GM19372 (cell line): ENCODE measurements around the gene ERBIN.
"Not testable (repeated sequence)": the region's sequence is repeated elsewhere in the genome, so short reads cannot be mapped to it uniquely, and the experiment has no call there.

Experiments used
- ATAC-seq: cut with Tn5 transposase; IDR thresholded peaks from one replicate; pipeline ENCODE4 v1.9.1; 2021; ENCODE audit warnings: mild to moderate bottlenecking, low read depth, moderate library complexity; ENCODE audit not compliant: unreplicated experiment

Gene ERBIN

DNA sequence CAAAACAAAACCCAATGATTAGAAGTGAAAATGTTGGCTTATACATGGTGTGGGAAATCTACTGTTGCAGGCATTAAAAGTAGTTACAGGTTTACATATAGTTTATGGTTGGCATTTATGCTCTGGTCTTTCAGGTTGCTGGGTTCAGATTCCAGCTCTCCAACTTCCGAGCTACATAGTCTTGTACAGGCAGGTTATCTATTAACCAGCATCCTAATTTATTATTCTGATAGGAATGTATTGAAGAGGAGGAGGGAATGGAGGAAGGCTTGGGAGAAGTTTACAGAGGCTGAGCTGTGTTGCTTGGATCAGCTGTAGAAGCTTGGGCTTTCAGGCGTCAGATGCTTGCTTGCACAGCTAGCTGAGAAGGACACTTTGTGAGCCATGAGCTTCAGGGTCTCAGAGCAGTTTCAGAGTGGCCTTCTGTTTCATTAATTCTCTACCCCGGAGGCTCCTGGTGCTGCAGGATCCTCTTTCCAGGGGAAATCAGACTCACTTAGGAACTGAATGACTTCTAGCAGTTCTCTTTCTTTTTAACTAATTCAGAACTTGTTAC, 11.7 kb upstream of the ERBIN start:
- ATAC-seq: no peak

DNA sequence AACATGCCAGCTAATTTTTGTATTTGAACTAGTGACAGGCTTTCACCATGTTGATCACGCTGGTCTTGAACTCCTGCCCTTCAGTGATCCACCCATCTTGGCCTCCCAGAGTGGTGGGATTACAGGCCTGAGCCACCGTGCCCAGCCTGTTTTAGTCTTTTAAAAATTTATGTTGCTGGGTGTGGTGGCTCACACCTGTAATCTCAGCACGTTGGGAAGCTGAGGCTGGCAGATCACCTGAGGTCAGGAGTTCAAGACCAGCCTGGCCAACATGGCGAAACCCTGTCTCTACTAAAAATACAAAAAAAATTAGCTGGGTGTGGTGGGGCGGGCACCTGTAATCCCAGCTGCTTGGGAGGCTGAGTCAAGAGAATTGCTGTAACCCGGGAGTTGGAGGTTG, 10.7 kb upstream of the ERBIN start:
- ATAC-seq: not testable (repeated sequence)

GRCh38 chr5:65916066-65916465, 10.3 kb upstream of the ERBIN start:
- no peak for ATAC-seq

DNA sequence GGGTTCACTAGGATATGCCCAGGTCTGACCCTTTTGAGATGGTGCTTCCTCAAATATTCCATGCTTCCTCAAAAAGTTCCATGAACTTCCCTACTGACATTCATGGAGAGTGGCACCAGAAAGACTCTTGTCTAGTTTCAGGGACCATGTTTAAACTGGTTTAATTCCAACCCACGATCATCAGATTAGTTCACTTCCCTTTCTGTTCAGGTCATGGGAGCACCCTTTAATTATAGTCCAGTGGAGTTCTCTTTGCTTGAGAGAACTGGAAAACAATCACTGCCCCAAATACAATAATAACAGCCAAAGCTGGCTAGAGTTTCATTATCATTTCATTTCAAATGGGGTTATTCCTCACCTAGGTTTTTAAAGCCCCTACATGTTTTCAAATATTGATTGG, 9.7 kb upstream of the ERBIN start:
- ATAC-seq: no peak

- no peak for ATAC-seq
These were observed 6.6 kb upstream of the ERBIN start for GRCh38 chr5:65919773-65920172.

DNA sequence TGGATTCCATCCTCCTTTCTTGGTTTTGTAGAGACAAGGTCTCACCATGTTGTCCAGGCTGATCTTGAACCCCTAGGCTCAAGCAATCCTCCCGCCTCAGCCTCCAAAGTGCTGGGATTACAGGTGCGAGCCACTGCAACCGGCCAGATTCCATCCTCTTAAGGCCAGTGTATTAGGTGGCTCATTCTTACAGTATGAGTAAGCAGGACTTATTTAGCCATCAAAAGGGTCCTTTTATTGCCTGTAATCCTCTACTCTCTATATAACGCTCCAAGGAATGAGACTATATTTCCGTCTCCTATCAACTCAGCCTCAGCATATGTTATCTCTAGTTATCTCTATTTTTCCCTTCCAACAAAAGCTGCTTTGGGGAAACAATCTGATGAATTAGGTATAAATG, 3.0 kb upstream of the ERBIN start:
- no peak for ATAC-seq

DNA sequence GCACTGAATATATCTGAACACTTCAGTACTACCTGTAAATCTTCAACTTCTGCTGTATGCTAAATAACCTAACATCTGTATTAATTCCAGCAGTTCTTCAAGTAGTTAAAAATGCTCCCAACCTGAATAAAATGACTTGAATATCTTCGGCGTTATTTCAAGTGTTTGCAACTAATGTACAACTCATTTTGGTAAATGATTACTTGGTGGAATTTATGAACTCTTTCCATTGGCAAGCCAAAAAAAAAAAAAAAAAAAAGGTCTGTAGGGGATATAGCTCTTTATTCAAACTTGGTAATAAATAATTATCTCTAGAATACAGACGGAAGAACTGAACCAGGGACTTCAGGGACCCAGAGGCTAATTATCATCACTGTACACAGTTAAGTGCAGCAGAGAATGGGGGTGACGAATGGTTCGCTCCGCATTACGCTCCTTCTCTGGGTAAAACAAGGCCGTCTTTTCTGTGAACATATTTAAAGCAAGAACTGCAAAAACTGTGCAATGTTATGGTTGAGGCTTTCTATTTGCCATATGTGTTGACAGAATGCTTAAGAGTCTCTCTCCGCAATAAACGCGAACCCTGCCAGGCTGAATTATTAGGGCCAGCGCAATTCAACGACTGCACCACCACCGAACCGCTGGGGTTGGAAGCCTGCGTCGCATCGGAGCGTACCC, 1.9 kb upstream of the ERBIN start:
- ATAC-seq: peak; percentile 2

GRCh38 chr5:65925044-65925600, 1.3 kb upstream of the ERBIN start:
- peak; percentile 51 for ATAC-seq

- peak; percentile 57 for ATAC-seq
These were observed 637 bp upstream of the ERBIN start for GRCh38 chr5:65925601-65926275.

DNA sequence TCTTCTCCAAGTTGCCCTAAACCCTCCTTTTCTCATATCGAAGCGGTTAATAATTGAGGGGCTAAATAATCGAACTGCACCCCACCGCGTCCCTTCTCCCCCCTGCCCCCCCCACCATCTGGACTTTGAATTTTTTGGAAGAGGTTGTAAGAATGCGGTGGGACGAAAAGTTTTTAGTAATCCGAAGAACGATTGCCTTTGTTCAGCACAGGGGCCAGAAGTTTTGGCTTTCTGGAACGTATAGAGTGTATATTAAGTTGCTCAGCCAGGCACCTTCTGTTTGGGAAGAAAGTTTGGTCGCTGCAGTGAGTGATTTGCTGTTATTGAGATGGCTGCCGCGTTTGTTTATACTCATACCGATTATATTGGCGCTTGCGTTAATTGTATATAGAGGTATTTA, 518 bp downstream of the ERBIN start:
- ATAC-seq: no peak

GRCh38 chr5:65927503-65928321, 1.3 kb downstream of the ERBIN start:
- ATAC-seq: no peak

- ATAC-seq: no peak
These were observed 2.0 kb downstream of the ERBIN start for GRCh38 chr5:65928322-65928752.

DNA sequence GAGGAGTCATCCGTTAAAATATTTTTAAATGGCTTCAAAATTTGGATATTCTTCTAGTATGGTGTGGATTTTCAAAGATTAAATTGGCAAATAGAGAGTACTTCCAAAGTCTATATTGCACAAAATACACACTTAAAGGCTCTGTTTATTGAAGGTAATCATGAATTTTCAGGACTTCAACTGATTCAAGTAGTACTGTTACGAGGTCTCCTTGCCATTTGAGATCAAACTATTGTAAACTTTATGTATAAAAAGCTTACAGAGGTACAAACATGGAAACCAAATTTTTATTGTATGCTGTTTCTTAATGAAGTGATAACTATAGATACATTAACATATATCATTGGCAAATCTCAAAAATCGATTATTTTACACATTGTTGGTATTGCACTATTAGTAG, 2.5 kb downstream of the ERBIN start:
- ATAC-seq: no peak

- ATAC-seq: no peak
These were observed 6.3 kb downstream of the ERBIN start for GRCh38 chr5:65932676-65933075.

- ATAC-seq: no peak
These were observed 6.9 kb downstream of the ERBIN start for GRCh38 chr5:65933295-65933694.

DNA sequence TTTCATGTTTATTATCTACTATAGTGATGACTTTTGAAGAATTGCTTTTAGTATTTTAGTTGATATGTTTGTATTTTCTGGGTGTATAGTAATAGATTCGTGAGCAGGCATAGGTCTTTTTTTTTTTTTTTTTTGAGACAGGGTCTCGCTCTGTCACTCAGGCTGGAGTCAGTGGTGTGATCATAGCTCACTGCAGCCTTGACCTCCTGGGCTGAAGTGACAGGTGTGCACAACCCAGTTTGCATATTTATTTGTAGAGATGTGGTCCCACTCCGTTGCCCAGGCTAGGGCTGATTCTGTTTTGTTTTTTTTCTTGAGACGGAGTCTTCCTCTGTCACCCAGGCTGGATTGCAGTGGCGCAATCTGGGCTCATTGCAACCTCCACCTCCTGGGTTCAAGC, 11.9 kb downstream of the ERBIN start:
- no peak for ATAC-seq

DNA sequence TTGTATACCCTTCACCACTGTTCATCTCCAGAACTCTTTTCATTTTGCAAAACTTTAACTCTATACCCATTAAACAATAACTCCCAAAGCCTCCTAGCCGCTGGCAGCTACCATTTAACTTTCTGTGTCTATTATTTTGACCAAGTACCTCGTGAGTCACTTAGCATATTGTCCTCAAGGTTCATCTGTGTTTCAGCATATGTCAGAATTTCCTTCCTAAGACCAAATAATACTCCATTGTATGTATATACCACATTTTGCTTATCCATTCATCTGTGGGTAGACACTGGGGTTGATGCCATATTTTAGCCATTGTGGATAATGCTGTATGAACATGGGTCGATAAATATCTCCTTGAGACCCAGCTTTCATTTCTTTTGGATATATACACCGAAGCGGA, 17.4 kb downstream of the ERBIN start:
- no peak for ATAC-seq

GRCh38 chr5:65946198-65946745, 19.9 kb downstream of the ERBIN start:
- no peak for ATAC-seq

DNA sequence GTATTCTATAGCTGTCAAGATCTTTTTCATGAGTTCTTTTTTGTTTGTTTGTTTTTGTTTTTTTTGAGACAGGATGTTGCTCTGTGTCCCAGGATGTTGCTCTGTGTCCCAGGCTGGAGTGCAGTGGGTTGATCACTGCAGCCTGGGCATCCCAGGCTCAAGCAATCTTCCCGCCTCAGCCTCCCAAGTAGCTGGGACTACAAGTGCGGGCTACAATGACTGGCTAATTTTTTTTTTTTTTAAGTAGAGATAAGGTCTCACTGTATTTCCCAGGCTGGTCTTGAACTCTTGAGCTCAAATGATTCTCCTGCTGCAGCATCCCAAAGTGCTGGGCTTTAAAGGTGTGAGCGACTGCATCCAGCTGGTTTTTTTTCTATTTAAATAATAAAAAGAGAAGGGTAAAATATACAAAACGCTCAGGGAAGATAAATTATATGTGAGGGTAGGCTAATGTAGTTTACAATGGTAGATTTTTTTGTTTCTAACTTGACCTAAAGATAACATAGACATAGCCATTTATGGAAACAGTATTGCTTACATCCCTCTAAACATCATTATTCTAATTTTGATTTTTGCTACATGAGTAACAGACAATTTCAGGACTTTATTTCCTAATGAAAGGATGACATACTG, 21.9 kb downstream of the ERBIN start:
- ATAC-seq: no peak

DNA sequence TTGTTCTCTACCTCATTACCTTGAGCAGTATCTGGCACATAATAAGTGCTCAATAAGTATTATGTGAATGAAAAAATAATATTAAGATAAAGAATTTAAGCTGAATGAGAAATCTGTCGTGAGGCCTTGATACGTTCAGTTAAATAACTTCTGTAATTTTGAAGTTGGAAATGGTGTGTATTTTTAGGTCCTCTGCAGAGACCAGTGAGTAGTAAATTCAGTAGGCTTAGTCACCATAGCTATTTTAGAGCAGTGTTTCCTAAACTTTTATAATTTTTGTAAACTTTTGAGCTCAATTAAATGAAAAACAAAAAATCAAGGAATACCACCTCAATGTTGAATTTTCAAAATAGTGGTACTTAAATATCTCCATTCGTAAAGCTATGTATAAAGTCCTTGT, 25.0 kb downstream of the ERBIN start:
- no peak for ATAC-seq
